ENCODE measurements around the gene VAPB. TPM values are rescaled to one million over a fixed set of nuclear protein-coding genes. Genes with fewer than 3 reads are reported as not detected.

Gene VAPB
- total RNA-seq, 1 donor from 2014 or later = 12.9 TPM

DNA sequence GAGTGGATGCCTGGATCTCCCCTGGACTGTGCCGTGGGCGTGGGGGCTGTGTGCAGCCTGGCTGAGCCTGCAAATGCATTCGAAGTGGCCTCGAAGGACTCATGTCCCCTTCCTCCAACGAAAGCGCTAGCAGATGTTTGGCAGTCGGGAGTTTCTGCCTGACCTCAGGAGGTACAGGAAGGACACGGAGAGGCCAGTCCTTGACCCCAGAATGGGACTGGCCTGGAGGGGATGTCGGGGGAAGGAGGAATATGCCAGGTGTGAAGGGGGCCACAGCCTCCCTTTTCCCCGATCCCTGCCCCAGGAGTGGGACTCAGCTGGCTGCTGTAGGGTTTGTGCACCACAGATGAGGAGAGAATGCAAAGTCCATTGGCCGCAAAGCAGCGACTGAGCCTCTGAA lies 80.6 kb downstream of the VAPB start:
- H3K36me3 ChIP-seq (ENCODE audit: control insufficient read depth, insufficient read depth, low read length) = no peaks in the 10 kb centered on the region
- TF ChIP-seq, protein P1, sequence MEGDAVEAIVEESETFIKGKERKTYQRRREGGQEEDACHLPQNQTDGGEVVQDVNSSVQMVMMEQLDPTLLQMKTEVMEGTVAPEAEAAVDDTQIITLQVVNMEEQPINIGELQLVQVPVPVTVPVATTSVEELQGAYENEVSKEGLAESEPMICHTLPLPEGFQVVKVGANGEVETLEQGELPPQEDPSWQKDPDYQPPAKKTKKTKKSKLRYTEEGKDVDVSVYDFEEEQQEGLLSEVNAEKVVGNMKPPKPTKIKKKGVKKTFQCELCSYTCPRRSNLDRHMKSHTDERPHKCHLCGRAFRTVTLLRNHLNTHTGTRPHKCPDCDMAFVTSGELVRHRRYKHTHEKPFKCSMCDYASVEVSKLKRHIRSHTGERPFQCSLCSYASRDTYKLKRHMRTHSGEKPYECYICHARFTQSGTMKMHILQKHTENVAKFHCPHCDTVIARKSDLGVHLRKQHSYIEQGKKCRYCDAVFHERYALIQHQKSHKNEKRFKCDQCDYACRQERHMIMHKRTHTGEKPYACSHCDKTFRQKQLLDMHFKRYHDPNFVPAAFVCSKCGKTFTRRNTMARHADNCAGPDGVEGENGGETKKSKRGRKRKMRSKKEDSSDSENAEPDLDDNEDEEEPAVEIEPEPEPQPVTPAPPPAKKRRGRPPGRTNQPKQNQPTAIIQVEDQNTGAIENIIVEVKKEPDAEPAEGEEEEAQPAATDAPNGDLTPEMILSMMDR (IDR thresholded peaks at IDR 0.05; ENCODE audit: insufficient read depth, low read length, severe bottlenecking) = no peak
- FAIRE-seq = no peak
- no peaks in the 10 kb centered on the region for H3K27me3 ChIP-seq (ENCODE audit: control insufficient read depth, insufficient read depth, low read length)
- no peak for DNase-seq (ENCODE audit: low read depth)
- H3K4me3 ChIP-seq (ENCODE audit: low read depth, low read length) = no peak overlapping the region

DNA sequence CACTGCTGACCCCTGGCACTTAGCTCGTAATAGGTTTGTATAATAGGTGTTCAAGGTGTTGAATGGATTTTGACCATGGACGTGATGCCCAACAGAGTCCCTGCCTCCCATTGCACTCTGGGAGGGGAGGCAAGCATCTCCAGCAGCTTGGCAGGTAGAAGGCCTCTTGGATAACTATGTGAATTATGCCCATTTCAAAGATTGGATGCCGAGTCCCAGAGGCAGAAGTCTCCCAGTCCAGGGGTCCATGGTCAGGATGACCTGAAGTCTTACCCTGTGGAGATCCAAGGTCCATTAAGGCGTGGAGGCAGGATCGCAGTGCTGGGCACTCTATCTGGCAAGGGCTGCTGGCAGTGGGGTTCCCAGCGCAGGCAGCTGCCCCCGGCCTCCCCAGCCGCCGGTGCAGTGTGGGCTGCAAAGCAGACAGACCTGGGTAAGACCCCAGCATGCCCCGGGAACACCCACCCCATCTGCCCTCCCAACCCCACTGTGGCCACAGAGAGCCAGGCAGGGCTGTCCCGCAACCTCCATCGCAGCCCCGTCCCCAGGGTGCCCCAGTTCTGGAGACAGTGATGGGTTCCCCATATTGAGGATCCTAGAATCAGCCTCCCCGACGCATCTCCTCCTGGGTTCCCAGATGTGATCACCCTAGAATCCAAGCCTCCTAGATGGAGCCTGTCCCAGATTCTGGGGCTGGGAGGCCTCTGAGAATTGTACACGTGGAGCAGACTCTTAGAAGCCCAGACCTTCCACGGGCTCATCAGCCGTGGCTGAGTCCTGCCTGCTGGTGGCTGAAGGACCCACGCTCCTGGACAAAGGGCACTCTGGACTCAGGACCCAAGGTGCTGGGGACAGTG lies 81.5 kb downstream of the VAPB start:
- DNase-seq (ENCODE audit: low read depth) = no peak
- TF ChIP-seq, protein P1 (IDR thresholded peaks at IDR 0.05; ENCODE audit: insufficient read depth, low read length, severe bottlenecking) = no peak

DNA sequence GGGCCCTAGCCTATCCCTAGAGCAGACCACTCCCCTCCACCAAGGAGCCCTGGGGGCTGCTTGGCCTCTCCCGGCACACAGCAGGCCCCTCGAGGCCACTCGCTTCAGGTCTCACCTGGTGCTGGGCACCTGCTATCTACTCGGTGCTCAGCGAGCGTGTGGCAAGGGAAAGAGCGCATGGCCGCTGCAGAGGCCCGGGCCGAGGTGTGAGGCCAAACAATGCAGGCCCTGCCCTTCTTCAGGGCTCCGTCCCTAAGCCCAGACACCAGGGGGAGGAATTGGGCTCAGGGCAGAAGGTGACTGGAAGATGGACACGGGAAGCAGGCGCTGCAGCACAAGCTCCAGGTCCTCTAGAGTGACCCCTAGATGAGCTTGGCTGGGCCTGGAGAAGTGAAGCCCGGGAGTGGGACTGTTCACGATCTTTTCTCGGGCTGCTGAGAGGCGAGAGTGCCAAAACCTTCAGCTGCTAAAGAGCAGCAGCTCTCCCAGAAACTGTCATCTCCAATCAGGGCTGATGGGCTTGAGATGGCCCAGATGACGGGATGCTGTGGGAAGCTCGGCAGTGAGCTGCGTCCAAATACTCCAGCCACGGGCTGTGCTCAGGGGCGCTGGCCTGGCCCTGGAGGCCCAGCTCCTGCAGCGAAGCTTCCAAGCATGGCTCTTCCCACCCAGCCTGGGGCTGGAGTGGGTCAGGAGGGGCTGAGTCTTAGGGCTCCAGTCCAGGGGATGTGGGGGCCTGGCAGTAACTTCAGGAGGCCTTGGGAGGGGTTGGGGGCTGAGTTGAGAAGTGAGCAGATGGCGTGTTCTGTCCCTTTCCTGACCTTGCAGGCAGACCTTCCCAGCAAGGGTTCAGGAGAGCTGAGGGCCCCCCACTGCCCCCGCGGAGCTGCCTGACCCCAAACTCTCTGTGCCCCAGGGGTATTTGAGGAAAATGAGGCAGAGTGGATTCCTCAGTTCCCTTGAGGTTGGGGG lies 82.5 kb downstream of the VAPB start:
- TF ChIP-seq, protein P1 (IDR thresholded peaks at IDR 0.05; ENCODE audit: insufficient read depth, low read length, severe bottlenecking) = no peak
- Histone ChIP-seq H3K27me3 (ENCODE audit: control insufficient read depth, insufficient read depth, low read length) (no peaks in the 10 kb centered on the region), H3K4me3 (ENCODE audit: low read depth, low read length) (no peak overlapping the region), H3K36me3 (ENCODE audit: control insufficient read depth, insufficient read depth, low read length) (no peaks in the 10 kb centered on the region)
- FAIRE-seq (no peak), DNase-seq (ENCODE audit: low read depth) (no peak)

More for the DNA sequence above, 81.5 kb downstream of the VAPB start:
- Histone ChIP-seq H3K27me3 (ENCODE audit: control insufficient read depth, insufficient read depth, low read length) (no peaks in the 10 kb centered on the region), H3K36me3 (ENCODE audit: control insufficient read depth, insufficient read depth, low read length) (no peaks in the 10 kb centered on the region), H3K4me3 (ENCODE audit: low read depth, low read length) (no peak overlapping the region)
- no peak for FAIRE-seq

DNA sequence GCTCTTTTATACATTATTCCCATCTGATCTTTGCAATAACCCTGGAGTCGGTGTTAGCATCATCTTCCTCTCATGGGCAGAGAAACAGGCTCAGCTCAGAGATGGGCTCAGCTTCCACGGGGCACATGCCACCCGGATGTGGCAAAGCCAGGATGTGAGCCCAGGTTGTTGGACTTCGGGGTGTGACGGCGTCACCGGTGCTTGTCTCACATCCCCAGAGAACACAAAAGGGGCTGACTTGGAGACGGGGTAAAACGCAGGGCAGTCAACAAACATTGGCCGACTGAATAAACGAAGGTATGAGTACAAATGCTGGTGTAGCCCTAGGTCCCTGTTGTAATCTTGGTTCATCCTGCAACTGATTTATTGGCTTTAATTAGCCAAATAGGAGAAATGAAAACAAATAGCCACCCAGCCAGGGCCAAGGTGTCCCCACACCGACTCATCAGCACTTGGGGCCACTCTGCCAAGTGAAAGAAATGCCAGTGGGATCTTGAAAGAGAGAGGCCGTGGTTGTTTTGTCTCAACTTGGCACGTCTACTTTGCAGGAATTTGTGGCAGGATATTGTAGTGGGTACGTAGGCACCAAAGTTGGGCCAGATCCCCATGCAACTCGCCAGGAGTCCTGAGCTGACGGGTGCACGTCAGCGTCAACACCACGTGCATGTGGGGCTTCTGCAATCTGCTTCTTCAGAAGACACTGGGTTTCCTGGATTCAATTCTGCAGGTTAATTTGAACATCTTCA lies 83.4 kb downstream of the VAPB start:
- FAIRE-seq (no peak), DNase-seq (ENCODE audit: low read depth) (no peak)
- Histone ChIP-seq H3K27me3 (ENCODE audit: control insufficient read depth, insufficient read depth, low read length) (no peaks in the 10 kb centered on the region), H3K36me3 (ENCODE audit: control insufficient read depth, insufficient read depth, low read length) (no peaks in the 10 kb centered on the region), H3K4me3 (ENCODE audit: low read depth, low read length) (no peak overlapping the region)
- TF ChIP-seq, protein P1 (IDR thresholded peaks at IDR 0.05; ENCODE audit: insufficient read depth, low read length, severe bottlenecking) = no peak
